DND-41 (cell line): Measurements from ENCODE around the gene ACADS.

Source experiments
- ATAC-seq: fragments of 200-7000 bp; cut with Tn5 transposase; 3 replicates; pipeline ENCODE4 v1.9.1; 2021; ENCODE audit warnings: low read depth; ENCODE audit not compliant: insufficient read depth
- DNase-seq: peaks from one replicate; pipeline ENCODE4 v3.0.0-alpha.2; 2020
- H2AFZ ChIP-seq: 2 replicates; pipeline ENCODE4 v1.6.0; 2012; ENCODE audit warnings: low read depth, low read length
- H3K27ac ChIP-seq: 2 replicates; pipeline ENCODE4 v1.5.1; 2012; ENCODE audit warnings: low read length, inconsistent platforms
- H3K27me3 ChIP-seq: fragments of 200-600 bp; sonication (generic); 2 replicates; pipeline ENCODE4 v1.6.0; 2012; ENCODE audit warnings: low read length, mild to moderate bottlenecking, inconsistent platforms; ENCODE audit not compliant: insufficient read depth, poor library complexity
- H3K36me3 ChIP-seq: 2 replicates; pipeline ENCODE4 v1.5.1; 2012; ENCODE audit warnings: low read length, inconsistent platforms; ENCODE audit not compliant: insufficient read depth
- H3K4me1 ChIP-seq: 2 replicates; pipeline ENCODE4 v1.5.1; 2012; ENCODE audit warnings: mild to moderate bottlenecking, low read length; ENCODE audit not compliant: insufficient read depth
- H3K4me2 ChIP-seq: 2 replicates; pipeline ENCODE4 v1.6.0; 2012; ENCODE audit warnings: mild to moderate bottlenecking, moderate library complexity, low read length, inconsistent platforms; ENCODE audit not compliant: insufficient read depth
- H3K4me3 ChIP-seq, 2 experiments: fragments of 200-600 bp in 1 of 2; shearing (Covaris generic) in 1 of 2; 2 replicates each; pipeline ENCODE4 v1.5.1; 2012 to 2016; ENCODE audit warnings: inconsistent platforms in 2 of 2, low read length in 2 of 2, mild to moderate bottlenecking in 2 of 2, low read depth in 1 of 2, moderate library complexity in 1 of 2
- H3K79me2 ChIP-seq: 2 replicates; pipeline ENCODE4 v1.6.0; 2012; ENCODE audit warnings: low read length, inconsistent platforms; ENCODE audit not compliant: insufficient read depth
- H3K9ac ChIP-seq: 2 replicates; pipeline ENCODE4 v1.6.0; 2012; ENCODE audit warnings: low read depth, mild to moderate bottlenecking, inconsistent platforms, low read length, moderate library complexity
- H3K9me3 ChIP-seq: 2 replicates; pipeline ENCODE4 v1.5.1; 2012; ENCODE audit warnings: low read length, moderate library complexity, mild to moderate bottlenecking, inconsistent platforms; ENCODE audit not compliant: insufficient read depth, severe bottlenecking
- H4K20me1 ChIP-seq: 2 replicates; pipeline ENCODE4 v1.6.0; 2012; ENCODE audit warnings: low read length; ENCODE audit not compliant: insufficient read depth
- EZH2 ChIP-seq: IDR thresholded peaks from 3 replicates; pipeline ENCODE4 v1.6.1; 2012; ENCODE audit warnings: borderline replicate concordance, low read depth, mild to moderate bottlenecking, moderate library complexity, low read length, inconsistent platforms; ENCODE audit not compliant: severe bottlenecking
- TF ChIP-seq, protein P1 (sequence below): IDR thresholded peaks from 2 replicates; pipeline ENCODE4 v1.5.1; 2012; ENCODE audit warnings: borderline replicate concordance, low read length, moderate library complexity, mild to moderate bottlenecking; ENCODE audit not compliant: poor library complexity, severe bottlenecking; ENCODE audit errors: extremely low read depth

Gene ACADS

DNA sequence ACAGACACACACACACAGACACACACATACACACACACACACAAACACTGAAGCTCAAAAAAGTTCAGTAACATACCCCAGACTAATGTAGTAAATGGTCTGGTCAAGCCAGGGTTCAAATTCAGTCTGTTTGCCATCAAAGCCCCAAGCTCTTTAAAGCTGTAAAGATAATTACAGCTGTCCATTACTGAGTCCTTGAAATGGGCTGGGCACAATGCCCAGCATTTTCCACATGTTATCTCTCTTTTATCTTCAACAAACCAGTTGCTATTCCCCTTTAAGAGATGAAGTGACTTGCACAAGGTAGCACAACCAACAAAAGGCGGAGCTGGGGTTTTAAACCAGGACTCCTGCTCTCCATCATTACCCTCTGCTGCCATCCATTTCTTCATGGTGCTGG is 23.0 kb upstream of the ACADS start:
- Histone ChIP-seq H3K27me3 (no peaks in the 10 kb centered on the region), H3K9ac (no peak overlapping the region), H3K36me3 (peaks cover 61% of the 10 kb centered on the region), H3K79me2 (no peaks in the 10 kb centered on the region), H3K4me2 (no peak overlapping the region), H3K9me3 (no peaks in the 10 kb centered on the region), H3K27ac (no peak overlapping the region), H3K4me1 (no peaks in the 10 kb centered on the region), H2AFZ (no peak overlapping the region), H4K20me1 (peaks cover 24% of the 10 kb centered on the region), H3K4me3 (no peak overlapping the region)
- DNase-seq (no peak), ATAC-seq (no peak)
- no peak for TF ChIP-seq EZH2
- TF ChIP-seq, protein P1, sequence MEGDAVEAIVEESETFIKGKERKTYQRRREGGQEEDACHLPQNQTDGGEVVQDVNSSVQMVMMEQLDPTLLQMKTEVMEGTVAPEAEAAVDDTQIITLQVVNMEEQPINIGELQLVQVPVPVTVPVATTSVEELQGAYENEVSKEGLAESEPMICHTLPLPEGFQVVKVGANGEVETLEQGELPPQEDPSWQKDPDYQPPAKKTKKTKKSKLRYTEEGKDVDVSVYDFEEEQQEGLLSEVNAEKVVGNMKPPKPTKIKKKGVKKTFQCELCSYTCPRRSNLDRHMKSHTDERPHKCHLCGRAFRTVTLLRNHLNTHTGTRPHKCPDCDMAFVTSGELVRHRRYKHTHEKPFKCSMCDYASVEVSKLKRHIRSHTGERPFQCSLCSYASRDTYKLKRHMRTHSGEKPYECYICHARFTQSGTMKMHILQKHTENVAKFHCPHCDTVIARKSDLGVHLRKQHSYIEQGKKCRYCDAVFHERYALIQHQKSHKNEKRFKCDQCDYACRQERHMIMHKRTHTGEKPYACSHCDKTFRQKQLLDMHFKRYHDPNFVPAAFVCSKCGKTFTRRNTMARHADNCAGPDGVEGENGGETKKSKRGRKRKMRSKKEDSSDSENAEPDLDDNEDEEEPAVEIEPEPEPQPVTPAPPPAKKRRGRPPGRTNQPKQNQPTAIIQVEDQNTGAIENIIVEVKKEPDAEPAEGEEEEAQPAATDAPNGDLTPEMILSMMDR: no peak

DNA sequence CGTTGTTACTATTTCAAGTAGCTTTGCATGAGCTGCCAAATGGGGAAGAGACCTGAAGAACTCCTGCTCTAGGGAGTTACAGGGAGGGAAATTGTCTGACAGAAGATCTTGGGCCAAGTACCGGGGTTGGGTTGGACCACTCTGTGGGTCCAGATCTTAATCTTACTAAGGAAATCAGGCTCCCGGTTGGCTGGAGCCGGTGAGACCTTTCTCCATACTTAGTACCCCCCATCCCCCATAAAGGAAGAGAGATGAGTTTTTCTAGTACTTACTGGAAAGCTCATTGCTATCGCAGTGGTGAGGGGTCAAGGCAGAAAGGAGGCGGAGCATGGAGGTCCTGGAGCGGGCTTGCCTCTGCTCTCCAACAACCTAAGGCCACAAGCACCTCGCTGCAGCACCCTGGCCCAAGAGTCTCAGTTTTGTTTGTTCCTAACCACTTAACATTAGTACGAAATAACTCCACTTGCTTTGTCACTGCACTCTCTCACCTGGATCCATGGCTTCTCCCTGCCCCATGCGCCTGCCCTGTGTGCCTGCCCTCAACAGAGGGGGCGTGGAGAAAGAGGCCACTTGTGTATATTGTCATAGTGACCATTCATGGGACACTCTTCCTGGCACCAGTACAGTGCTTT is 22.2 kb upstream of the ACADS start:
- no peaks in the 10 kb centered on the region for H3K4me1 ChIP-seq
- no peak overlapping the region for H3K9ac ChIP-seq
- H3K27ac ChIP-seq: no peak overlapping the region
- no peak overlapping the region for H3K4me2 ChIP-seq
- H3K79me2 ChIP-seq: no peaks in the 10 kb centered on the region
- no peaks in the 10 kb centered on the region for H3K27me3 ChIP-seq
- H2AFZ ChIP-seq: no peak overlapping the region
- TF ChIP-seq, protein P1: no peak
- ATAC-seq: no peak
- peaks cover 53% of the 10 kb centered on the region for H3K36me3 ChIP-seq
- peaks cover 24% of the 10 kb centered on the region for H4K20me1 ChIP-seq
- no peak for DNase-seq
- H3K9me3 ChIP-seq: no peaks in the 10 kb centered on the region
- H3K4me3 ChIP-seq: no peak overlapping the region

DNA sequence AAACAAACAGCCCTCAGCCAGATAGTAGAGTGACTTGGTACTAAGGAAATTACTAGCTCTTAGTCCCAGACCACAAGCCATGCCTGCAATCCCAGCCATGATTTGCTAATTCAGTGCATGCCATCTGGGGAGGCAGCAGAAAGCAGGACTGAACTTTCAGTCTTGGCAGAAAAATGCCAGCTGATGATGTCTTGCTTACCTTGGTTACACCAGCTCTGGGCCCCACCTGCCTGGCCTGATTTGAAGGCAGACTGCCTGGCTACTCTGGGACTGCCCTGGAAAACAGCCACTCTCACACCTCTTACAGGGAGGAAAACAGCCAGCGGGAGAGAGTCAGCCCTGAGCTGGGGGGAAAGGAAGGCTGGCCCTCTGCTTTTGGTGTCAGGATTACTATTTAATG is 20.0 kb upstream of the ACADS start:
- no peak overlapping the region for H2AFZ ChIP-seq
- no peak overlapping the region for H3K27ac ChIP-seq
- H3K9ac ChIP-seq: no peak overlapping the region
- H3K4me3 ChIP-seq: no peak overlapping the region
- no peaks in the 10 kb centered on the region for H3K9me3 ChIP-seq
- peaks cover 17% of the 10 kb centered on the region for H4K20me1 ChIP-seq
- peaks cover 9% of the 10 kb centered on the region for H3K4me1 ChIP-seq
- H3K36me3 ChIP-seq: peaks cover 31% of the 10 kb centered on the region
- H3K27me3 ChIP-seq: no peaks in the 10 kb centered on the region
- TF ChIP-seq, protein P1: no peak
- TF ChIP-seq EZH2: no peak
- no peak for DNase-seq
- H3K4me2 ChIP-seq: no peak overlapping the region
- peaks cover 7% of the 10 kb centered on the region for H3K79me2 ChIP-seq
- no peak for ATAC-seq

DNA sequence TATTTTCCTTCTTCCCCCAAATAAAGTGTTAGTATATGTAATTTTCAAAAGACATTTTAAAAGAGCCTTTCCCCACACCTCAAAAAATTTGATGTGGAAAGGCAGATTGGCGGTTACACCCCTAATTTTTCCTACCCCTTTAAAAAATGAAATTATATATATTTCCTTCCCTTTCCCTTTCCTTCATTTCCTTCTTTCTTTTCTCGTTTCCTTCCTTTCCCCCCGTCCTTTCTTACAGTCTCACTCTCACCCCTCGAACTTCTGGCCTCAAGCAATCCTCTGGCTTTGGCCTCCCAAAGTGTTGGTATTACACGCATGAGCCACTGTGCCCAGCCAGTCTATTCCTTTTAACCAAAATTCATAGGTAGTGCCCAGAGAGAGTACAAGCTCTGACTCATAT is 19.6 kb upstream of the ACADS start:
- no peak overlapping the region for H3K9ac ChIP-seq
- H3K4me1 ChIP-seq: peaks cover 11% of the 10 kb centered on the region
- ATAC-seq: no peak
- TF ChIP-seq, protein P1: no peak
- no peak for TF ChIP-seq EZH2
- no peak overlapping the region for H3K4me3 ChIP-seq
- peaks cover 13% of the 10 kb centered on the region for H4K20me1 ChIP-seq
- no peak overlapping the region for H3K27ac ChIP-seq
- H3K27me3 ChIP-seq: no peaks in the 10 kb centered on the region
- H3K36me3 ChIP-seq: peaks cover 27% of the 10 kb centered on the region
- no peak overlapping the region for H3K4me2 ChIP-seq
- peaks cover 11% of the 10 kb centered on the region for H3K79me2 ChIP-seq
- no peaks in the 10 kb centered on the region for H3K9me3 ChIP-seq
- DNase-seq: no peak
- no peak overlapping the region for H2AFZ ChIP-seq
